ENCODE measurements around the gene AKAP11.
A peak's percentile ranks its signal among the peaks of the same experiment; 100 is the strongest.

Gene AKAP11

DNA sequence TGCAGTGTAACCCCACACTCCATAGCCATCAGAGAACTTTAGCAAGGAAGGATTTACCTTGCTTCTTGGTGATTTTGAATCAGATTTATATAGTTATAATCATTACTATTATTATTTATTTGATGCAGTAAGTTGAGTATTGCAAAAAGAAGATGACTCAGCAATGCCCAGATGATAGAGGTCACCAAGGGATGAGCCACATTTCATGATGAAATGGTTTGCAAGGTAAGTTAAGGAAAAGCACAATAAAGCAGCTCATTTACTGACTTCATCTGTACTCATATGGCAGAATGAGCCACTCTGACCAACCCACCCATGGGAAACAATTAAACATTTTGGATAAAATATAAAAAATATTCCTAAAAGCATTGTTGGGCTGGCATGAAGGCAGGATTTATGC, 59.1 kb downstream of the AKAP11 start:
- no peak for DNase-seq

DNA sequence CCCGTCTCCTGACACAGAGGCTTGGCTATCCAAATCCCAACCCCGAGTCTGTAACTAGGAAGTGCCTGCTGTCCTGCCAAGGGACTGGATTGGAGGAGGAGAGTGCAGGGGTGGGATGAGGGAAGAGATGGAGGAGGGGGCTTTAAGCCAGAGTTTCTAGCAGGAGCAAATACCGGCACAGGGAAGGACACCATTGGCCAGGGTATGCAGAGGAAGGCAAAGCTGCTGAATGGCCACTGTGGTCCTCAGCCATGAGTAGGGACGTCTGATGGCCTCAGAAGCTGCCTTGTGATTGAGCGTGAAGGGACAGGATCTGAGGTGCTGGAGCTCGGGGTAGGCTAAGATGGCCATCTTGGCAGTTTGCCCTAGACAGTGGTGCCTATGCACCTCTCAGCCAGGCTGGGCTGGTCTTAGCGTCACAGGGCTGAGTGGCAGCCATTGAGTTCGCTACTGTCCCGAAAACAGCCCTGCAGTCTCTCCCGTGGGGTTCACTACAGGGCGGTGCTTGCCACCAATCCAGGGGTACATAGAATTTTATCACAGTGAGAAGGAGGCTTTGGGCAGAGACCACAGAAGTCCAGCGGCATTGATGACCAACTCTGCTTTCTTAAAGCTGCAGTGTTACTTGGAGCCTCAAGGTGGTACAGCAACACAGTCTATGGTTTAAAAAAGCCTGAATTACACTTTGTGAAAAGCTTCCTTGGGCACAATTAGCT, 61.8 kb downstream of the AKAP11 start:
- DNase-seq = no peak

DNA sequence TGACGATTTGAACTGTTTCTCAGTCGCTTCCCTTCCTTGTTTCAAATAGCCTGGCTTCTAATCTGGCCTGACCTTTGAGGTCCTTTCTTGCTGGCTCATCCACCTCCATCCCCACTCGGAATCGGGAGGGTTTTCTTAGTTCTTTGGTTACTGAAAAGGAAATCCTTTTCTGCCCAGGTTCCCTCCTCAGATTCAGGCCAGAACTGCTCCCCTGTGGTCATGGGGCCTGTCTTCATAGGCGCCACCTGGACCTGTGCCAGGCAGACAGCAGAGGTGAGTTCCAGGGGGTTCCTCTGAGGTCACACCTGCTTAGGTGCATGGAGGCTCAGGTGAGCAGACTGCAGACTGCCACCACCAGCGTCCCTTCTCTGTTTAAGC, 62.4 kb downstream of the AKAP11 start:
- DNase-seq = no peak

DNA sequence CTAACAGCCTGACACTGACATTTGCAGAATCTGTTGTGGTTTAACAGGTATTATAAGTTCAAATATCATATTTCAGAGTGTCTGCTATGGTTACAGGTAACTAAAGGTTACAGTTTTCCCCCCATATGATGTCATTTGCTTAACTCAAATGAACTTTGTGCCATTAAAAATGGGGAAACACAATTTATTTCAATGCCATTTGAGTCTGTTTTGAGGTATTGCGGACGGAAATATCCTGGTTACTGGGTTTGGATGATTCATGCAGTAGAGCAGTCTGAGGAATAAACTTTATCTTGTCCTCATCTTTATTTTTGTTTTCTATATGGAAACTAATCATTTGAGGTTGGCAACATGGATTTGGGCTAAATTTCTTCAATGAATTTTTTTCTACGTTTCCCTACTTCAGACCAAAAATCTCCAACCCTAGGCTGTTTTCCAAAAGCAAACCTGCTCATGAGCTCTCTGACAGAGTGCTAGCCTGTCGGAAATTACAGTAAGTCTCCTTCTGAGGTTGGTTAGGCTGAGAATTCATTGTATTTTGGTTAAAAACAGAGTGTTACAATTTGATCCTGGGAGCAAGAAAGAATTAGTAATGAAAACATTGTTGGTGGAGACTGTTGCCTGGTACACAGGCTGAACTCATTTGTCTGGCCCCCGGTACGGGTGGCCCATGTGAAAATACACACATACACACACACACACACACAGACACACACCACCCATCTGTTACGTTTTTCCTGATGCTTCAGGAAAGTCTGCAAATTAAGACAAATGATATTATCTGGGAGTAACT, 66.1 kb downstream of the AKAP11 start:
- no peak for DNase-seq

DNA sequence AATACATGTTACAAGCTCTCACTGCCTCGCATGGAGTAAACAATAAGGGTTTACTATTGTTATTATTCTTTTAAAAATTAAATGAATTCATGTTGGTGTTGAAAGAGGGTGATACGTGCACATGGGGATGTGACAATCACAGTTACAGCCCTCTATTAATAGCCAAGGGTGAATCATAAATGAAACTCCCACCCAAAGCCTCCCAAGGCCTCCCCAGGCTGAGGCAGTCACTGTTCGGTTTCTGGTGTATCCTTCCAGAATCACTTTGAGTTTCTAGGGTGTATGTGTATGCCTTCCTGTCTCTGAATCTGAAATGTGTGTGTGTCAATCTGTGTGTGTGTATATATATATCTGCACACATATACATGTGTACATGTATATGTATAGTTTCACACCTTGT, 73.4 kb downstream of the AKAP11 start:
- DNase-seq = no peak

DNA sequence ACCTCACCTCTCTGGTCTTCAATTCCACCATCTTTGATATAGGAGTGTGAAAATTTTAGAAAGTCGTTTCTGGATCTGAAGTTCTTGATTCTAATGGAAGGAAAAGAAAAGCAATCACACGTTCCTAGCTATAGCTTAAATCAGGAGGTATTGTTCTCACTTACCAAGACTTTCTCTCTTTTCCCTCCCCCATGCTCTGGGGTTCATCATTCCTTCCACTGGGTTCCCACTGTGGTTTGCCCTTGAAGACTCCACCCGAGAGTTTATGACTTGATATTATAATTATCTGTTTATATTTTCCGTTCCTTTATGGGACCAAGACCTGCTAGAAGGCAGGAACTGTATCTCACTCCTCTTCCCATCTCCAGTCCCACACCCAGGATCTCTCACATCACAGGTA, 76.6 kb downstream of the AKAP11 start:
- DNase-seq = no peak

DNA sequence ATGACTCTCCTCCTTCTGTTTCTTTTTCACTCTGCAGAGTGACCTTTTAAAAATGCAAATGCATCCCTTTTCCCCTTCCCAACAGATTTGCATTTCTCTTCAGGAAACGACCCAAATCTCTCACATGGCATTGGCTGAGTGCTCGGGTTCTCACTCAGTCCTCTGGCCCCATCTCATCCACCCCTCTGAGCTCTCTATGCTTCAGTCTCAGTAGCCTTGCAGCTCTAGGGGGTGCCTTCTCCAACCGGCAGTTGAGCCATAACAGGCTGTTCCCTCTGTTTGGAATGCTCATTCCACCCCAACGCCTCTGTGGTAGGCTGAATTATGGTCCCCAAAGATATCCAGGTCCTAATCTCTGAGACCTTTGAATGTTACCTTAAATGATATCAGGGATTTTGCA, 78.2 kb downstream of the AKAP11 start:
- DNase-seq = no peak

DNA sequence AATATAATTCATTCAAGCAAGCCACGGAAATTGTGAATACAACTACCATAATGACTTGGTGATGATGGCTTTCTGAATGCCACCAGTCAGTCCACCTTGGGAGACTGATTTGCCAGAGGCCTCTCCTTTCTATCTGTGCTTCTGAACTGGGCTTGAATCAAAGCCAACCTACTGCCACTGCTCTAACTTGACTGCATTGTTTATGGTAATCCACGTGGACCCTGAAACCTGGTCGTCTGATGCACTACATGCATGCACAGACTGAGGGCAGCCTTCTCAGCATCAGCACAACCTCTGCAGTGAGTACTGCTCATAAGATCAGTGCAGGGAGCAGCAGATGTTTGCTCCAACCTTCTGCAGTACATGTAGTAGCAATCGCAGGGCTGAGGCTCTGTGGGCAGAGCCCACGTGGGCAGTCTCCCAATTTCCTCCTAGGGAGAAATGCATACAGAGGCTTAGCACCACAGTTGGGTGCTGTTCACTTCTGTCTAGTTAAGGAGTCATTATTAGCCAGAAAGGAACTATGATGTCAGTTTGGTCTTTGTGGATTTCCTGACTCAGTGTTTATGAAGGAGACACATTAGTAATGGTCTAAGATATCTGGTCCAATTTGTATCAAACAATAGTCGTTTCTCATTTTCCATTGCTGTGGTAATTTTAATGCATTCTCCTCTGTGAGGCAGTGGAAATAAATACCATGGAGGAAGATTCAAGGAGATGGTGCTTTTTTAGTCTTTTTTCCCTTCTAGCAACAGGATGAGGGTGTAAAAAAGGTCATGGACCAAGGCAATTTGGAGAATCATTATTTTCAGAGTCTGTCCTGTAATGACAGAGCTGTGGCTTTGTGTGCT, 82.5 kb downstream of the AKAP11 start:
- peak in 1 of 51 donors; percentile 5 for DNase-seq

DNA sequence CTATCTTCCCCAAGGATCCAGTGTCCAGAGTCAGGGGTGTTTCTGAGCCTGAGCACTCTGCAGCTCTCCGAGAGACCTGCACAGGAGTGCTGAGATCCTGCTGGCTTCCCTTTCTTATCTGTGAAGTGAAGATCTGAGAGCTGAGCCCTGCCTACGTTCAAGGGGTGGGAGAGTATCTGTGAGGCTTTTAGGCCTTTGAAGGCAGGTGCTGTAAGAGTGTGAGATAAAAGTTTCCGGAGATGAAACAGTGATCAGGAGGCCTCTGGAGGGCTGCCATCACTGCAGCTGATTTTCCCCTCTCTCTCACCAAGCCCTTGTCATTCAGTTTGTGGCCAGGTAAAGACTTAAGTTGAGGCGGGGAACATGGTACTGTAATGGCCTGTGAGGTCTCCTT, 83.1 kb downstream of the AKAP11 start:
- no peak for DNase-seq

DNA sequence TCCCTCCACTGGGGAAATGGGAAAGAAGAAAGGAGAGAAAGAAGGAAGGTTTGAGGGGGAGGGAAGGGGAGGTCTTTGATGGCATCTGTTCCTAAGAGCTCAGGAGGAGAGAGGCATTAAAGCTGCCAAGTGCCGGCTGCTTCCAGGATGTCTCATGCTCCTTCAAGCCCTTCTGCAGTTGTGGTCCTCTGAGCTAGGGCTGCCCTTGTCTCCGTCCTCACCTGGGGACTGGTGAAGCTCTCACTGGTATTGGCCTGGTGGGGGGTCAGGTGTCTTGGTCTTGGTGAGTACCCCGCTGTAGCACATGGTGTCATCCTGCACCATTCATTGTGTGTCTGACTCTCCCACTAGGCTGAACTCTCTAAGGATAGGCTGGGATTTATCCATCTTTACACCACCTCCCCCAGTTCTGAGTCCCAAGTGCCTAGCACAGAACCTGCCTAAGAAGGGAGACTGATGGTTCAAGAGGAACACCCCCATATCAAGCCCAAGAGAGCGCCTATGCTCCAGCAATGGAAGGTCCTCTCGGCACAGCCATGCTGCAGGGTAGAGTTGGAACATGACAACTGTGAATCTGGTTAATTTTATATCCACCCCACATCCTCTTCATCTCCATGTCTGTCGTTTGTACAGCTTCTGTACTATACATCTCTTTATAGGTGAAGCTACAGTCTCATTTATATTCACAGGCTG, 83.7 kb downstream of the AKAP11 start:
- no peak for DNase-seq

DNA sequence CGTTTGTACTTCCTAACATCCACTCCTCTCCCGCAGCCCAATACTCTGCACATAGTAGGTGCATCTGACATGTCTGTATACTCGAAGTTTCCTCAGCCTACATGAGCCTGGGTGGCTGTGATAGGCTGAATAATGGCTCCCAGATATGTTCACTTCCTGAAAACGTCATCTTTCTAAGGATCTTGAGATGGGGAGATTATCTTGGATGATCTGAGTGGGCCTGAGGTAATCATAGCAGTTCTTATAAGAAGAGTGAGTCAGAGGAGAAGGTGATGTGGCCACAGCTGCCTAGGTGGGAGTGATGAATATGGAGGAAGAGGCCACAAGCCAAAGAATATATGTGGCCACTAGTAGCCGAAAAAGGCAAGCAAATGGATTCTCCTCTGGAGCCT, 84.2 kb downstream of the AKAP11 start:
- DNase-seq = no peak

DNA sequence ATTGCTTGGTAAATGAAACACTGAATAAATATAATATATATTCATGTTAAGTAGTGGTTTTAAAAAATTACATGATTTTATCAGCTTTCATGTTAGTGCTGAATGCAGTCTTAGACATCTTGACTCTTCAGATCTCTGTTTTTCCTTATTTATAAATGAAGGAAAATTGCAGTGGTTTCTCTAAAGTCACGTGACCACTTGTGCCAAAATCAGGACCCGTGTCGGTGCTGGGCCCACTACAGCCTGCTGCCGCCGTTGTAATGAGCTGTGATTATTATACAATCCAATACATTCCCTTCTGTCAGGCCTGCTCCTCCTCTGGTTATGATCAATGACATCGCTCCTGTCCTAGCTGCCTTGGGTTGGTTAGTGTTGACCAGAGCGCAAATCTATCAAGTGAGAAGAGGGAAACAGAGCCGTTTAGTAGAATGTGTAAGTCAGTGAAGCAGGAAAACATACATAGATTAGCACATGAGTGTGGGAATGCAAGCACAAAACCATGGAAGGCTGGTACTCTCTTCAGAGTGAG, 88.2 kb downstream of the AKAP11 start:
- DNase-seq = no peak

DNA sequence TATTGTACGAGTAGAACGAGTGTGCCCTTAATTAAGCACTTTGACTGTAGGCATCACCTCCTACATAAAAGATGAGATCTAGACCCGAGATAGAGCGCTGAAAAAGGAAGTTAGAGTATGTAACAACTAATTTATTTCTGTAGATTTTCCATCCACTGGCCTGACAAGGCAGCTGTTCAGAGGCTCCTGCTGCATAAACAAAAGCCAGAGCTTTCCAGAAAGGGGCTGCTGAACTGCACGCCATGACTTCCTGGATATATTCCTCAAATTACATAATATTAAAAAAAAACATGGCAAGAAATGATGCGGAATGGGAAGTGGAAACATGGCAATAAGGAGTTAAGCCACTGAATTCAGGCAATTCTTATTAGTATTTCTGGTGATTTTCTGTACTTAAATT, 89.7 kb downstream of the AKAP11 start:
- no peak for DNase-seq

DNA sequence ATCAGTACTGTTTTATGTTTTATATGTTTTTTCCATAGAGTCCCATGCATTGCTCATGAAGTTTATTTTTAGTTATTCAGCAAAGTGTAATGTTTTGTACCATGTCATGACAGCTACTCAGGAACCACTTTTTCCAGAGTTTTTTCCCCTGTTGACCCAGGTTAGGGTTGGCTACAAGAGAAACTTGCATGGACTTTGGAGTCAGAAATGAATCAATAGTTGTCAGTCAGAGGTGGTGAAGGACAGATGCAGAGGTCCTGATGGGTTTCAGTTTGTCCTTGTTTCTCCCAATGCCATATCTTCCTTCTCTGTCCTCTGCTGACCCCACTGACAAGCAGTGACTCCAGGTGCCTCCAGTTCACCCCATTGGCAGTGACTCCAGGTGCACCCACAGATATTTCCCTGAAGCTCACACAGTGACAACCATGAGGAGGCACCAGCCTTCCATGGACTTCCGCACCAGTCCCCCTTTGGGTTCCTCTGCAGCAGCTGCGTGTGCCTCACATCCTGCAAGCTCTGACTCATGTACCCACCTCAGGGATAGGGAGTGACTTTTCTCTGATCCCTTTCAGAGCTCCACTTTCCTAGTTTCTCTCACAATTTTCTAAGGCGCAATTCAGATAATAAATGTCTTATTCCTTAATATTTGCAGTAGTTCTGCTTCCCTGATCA, 92.1 kb downstream of the AKAP11 start:
- peak in 1 of 51 donors; percentile 13 for DNase-seq

DNA sequence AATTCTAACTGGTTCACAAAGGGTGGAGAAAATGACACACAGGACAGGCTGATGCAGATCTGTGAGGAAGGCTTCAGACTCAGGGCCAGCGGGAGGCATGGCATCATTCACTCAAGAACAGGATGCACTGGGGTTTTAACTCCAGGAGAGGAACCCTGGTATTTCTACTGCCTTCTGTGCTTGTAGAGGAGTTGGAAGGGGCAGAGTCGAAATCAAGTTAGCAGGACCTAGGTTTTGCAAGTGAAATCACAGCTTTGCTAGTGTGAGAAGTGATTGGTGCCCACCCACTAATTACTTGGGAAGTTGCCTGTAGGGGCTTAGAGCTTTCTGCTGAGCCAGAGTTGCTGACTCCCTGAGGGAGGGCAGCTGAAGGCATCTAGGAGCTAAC, 92.7 kb downstream of the AKAP11 start:
- DNase-seq = no peak

DNA sequence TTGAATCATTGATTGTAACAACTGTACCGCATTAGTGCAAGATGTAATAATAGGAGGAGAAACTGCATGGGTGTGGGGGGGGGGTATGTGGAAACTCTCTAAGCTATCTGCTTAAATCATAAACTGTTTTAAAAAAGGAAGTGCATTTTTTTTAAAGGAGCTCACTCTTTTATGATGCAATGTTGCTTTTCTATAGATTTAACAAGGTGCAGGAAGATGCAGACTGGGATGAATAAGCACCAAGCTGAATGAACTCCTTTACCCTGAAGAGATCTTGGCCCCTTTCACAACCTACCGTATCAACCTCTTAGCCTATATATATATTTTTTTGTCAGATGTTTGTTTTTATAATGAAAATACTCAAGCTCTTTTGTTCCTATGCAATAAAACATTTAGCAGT, 95.9 kb downstream of the AKAP11 start:
- DNase-seq = no peak

DNA sequence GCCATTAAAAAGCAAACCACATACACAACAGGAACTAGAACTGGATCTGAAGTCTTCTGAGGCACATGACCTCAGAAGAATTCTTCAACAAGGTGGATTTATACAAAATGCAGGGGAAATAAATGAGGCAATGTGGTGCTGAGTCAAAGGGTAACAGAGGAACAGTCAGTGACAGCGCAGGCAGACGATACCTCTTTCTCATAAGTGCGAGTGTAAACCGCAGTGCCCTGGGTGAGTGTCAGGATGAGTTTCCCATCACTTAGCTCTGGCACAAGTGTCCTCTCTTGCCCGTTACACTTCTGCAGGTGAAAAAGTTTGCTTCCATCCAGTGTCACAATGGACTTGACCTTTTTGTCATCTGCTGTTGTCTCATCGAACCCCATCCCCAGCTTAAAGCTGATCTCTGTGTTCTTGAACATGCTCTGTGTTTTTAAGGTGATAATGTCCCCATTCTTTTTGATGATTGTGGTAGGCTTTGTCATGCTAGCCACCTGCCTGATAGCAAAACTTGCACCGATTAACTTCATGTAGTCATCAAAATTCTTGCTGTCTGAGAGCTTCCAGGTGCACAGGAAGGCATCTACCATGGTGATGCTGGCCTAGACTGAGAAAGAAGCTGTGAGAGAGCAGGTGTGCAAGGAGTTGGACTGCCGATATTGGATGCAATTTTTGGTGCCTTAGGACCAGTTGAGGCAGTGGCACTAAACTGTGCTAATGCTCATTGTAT, 97.3 kb downstream of the AKAP11 start:
- DNase-seq = no peak

DNA sequence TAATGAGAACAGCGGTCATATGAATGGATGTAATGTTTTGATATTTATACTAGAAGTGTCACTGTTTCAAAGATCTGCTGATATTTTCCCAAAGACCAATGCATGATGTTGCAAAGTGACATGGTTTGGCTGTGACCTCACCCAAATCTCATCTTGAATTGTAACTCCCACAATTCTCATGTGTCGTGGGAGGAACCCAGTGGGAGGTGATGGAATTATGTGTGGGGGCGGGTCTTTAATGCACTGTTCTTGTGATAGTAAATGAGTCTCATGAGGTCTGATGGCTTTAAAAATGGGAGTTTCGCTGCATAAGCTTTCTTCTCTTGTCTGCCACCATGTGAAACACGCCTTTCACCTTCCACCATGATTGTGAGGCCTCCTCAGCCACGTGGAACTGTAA, 98.3 kb downstream of the AKAP11 start:
- DNase-seq = no peak
